HG02885 (cell line): Measurements from ENCODE around the gene NOX3.
"Not testable (repeated sequence)": the region's sequence is repeated elsewhere in the genome, so short reads cannot be mapped to it uniquely, and the experiment has no call there.

Source experiments
- ATAC-seq: cut with Tn5 transposase; IDR thresholded peaks from one replicate; pipeline ENCODE4 v1.9.1; 2021; ENCODE audit warnings: mild to moderate bottlenecking; ENCODE audit not compliant: unreplicated experiment, poor library complexity

Gene NOX3, protein sequence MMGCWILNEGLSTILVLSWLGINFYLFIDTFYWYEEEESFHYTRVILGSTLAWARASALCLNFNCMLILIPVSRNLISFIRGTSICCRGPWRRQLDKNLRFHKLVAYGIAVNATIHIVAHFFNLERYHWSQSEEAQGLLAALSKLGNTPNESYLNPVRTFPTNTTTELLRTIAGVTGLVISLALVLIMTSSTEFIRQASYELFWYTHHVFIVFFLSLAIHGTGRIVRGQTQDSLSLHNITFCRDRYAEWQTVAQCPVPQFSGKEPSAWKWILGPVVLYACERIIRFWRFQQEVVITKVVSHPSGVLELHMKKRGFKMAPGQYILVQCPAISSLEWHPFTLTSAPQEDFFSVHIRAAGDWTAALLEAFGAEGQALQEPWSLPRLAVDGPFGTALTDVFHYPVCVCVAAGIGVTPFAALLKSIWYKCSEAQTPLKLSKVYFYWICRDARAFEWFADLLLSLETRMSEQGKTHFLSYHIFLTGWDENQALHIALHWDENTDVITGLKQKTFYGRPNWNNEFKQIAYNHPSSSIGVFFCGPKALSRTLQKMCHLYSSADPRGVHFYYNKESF

DNA sequence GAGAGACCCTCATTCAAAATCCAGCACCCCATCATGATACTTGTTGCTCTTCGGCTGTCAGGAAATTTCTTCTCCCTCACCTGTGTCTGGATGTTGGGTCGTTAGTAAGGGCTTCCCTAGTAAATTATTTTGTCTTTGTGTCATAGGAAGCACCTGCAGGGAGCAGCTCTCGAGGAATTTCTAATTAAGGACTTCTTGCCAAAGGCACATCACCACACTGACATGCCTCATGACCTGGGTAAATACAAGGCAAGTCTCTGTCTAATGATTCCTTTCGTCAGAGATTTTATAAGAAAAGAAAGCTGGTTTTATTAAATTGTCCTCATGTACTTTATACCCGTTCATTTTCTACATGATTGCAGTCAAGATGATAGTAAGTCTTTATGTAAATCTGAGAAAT, at the start of gene NOX3:
TSS of gene NOX3 (minus strand) at position 74 of the 400 bp plus-strand sequence. CDS start at position 35, 39 bp downstream.
- no peak for ATAC-seq

DNA sequence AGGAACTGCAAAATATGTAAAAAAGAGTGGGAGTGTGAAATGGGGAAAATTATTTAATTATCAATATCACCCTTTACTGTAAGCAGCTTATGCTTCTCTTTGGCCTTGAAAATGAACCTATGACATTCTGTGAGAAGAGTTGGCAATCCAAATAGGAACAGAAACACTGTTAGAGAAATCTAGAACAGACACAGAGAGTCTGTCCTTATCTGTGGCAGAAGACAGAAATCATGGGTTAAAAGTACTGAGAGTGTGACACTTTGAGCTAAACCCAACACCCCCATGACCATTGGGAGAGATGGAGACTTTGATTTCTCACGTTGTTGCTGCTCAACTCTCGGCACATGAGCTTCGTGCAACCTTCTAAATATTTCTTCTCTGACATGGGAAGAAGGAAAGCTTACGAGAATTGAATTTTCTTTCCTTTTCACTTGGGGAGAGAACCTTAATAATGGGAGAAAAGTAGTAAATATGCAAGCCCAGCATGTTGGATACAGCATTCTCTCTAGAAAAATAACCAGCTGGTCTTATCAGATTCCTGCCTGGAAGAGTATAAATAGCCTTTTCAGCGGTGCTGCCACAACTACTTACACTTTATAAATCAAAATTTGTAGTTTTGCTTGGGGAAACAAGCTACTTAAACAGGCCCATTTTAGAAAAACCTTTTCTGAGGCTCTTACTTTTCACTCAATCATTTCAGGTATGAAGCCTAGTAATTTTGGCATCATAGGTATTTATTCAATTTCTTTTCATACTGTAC, 49.4 kb upstream of the NOX3 start:
- ATAC-seq: no peak

DNA sequence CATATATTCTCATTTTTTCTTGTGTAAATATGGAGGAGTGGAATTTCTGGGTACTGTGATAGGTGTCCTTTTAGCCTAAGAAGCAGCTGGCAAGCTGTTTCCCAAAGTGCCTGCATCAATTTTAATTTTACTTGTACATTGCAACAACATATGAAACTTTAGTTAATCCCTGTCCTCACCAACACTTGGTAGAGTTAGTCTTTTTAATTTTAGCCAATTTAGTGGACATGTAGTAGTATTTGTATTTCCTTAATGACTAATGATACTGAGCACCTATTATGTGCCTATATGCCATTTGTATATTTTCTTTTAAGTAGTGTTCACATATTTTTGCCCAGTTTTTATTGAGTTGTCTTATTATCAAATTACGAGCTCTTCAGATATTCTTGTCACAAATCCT, 46.8 kb upstream of the NOX3 start:
- ATAC-seq: no peak

DNA sequence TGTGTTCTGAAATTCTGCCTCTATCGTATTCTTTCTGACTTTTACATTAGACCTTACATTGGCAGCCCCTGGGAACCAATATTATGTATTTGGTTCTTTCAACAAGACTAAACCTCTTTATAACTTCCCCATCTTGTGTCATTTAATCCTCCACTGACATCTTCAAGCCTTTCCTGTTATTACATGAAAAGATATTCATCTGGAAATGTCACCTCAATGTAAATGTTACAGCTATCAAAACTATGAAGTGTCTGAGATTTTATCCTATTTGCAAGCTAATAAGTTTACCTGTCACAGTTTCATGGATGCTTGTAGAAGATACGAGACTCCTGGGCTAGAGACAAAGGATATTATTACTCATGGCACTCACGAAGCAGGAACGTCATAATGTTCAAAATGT, 43.9 kb upstream of the NOX3 start:
- ATAC-seq: no peak

- ATAC-seq: no peak
These were observed 42.7 kb upstream of the NOX3 start for GRCh38 chr6:155498370-155498769.

- ATAC-seq: peak; percentile 37
These were observed 41.6 kb upstream of the NOX3 start for GRCh38 chr6:155497273-155497672.

GRCh38 chr6:155495011-155495768, 39.6 kb upstream of the NOX3 start:
- no peak for ATAC-seq

- peak; percentile 96 for ATAC-seq
These were observed 38.1 kb upstream of the NOX3 start for GRCh38 chr6:155493694-155494143.

DNA sequence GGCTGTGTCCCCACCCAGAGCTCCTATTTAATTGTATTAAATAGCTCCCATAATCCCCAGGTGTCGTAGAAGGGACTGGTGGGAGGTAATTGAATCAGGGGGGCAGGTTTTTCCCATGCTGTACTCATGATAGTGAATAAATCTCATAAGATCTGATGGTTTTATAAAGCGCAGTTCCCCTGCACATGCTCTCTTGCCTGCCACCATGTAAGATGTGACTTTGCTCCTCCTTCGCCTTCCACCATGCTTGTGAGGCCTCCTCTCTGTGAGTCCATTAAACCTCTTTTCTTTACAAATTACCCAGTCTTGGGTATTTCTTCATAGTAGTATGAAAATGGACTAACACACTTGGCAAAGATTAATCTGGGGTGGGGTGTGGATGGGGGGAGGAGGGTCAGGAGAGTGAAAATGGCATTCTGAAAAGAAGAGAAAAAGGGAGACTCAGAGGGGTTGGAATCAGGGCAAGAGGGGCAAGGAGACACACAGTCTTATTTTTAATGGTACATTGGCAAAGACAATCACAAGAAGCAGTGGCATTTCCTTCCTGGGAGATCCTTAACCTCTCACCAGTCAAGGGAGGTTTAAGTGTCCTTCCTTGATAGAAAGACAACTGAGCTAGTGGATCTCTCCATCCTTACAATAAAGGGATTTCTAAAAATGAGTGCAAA, 37.5 kb upstream of the NOX3 start:
- ATAC-seq: peak; percentile 30

GRCh38 chr6:155492061-155492735, 36.6 kb upstream of the NOX3 start:
- ATAC-seq: no peak

DNA sequence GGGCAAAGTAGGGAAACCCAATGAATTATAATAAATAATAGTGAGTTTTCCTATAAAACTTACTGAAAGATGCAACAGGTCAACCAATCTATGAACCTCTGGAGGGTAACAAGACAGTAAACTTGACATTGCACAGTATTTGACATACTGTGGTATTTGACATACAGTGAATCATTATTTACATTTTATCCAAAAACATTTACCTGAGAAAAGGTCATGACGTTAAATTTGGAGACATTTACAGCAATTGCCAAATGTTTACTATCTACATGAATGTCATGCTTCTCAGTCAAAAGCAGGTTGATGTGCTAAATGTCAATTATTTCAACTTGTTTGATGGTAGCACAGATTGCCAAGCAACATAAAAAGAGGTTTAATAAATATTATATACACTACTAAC, 35.8 kb upstream of the NOX3 start:
- no peak for ATAC-seq

GRCh38 chr6:155488197-155488596, 32.6 kb upstream of the NOX3 start:
- not testable (repeated sequence) for ATAC-seq

DNA sequence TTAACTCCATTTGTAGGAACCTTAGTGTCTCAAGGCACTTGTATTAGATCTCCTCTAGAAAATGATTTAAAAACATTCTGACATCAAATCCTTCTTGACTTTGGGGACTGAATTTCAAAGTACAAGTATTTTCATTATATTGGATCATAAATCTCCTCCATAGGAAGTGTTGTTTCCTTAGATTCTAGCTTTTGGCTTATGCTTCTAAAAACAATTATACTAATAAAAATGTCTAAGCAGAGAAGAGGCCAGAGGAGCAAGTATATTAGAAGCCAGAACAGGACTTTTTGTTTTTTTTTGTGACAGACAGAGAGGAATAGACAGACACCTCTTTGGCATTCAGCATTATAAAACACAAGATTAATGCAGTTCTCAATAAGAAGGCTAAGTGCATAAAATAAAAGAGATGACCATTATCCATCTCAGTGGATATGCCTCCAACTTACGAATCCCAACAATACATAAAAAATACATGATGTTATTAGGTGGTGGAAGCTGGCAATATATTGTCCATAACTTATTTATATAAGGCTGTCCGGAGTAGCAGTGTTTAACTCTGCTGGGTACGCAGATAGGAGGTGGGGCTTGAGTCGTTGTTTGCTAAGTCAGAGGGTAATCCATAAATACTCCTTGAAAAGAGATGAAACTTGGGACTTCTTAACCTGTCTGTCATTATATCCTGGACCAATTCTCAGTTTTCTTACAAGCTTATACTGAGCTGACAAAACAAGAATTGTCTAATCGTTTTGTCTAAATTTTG, 31.9 kb upstream of the NOX3 start:
- ATAC-seq: no peak

- no peak for ATAC-seq
These were observed 31.2 kb upstream of the NOX3 start for GRCh38 chr6:155486721-155487294.

DNA sequence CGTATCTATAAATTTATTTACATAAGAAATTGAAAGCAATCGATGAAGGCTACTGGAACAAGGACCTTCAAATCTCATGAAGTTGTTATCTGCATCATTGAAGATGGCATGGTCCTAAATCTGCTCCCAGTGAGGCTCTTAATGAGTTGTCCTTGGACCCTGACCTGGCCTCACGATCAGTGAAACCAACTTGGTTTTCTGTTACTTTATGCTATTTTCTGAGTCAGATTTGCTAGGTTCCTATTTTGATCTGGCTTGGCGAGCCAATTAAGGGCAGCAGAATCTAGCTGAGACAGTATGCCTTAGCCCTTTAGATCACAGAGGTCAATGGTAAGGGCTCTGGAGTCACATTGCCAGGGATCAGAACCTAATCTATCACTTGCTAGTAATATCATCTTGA, 30.1 kb upstream of the NOX3 start:
- no peak for ATAC-seq

GRCh38 chr6:155483858-155484257, 28.2 kb upstream of the NOX3 start:
- ATAC-seq: no peak

DNA sequence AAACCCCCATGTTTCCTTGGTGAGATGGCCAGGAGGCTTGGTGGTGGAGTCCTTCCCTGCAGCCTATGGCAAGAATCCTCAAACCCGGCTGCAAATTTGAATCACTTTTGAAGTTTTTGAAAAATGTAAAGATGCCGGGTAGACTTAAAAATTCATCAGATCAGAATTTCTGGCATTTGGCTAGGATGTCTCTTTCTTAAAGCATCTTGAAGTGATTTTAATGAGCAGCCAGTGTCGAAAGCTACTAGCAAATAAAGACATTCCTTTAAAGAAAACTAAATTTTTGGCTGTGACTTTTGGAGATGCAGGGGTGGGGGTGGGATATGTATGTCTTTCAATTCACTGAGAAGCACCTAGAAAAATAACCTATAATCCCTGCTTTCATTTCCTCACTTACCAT, 25.6 kb upstream of the NOX3 start:
- ATAC-seq: no peak

DNA sequence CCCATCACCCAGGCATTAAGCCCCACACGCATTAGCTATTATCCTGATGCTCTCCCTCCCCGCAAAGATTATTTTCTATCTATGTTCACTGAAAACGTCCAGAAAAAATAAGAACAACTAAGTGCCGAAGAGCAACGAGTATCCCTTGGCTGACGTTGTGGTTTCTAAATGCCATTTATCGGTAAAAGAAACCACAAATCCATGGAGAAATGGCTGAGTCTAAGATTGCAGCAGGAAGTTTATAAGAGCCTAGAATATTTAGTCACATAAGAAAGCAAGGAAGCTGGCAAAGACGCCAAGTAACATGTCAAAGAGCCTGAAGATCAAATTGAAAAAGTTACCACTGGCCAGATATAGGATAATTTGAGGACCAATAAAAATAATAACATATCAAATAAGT, 18.1 kb upstream of the NOX3 start:
- ATAC-seq: no peak
